ENCODE data around the gene ZNF407. TPM values are rescaled to one million over a fixed set of nuclear protein-coding genes. Genes with fewer than 3 reads are reported as not detected.

ZNF407 gene
- total and polyA plus RNA-seq, 2 of the 13 experiments (the other 11 are each of a cell fraction or from before 2014, with no cell fraction given) = 2.3 to 8.7 TPM

- TF ChIP-seq GABPA (IDR thresholded peaks at IDR 0.05; ENCODE audit: low read depth, low read length) (peak; percentile 56), GABPA (CRISPR knock-in tag; IDR thresholded peaks at IDR 0.05; ENCODE audit: low read depth) (no peak), ZNF766 (CRISPR knock-in tag; IDR thresholded peaks at IDR 0.05; ENCODE audit: borderline replicate concordance) (no peak), TBP (CRISPR knock-in tag; IDR thresholded peaks at IDR 0.05) (no peak), PAWR (CRISPR knock-in tag; IDR thresholded peaks at IDR 0.05; ENCODE audit: borderline replicate concordance) (no peak), ZFAT (CRISPR knock-in tag; conservative IDR thresholded peaks at IDR 0.05) (no peak), ZNF30 (CRISPR knock-in tag; IDR thresholded peaks at IDR 0.05) (no peak), CREB3 (CRISPR knock-in tag; IDR thresholded peaks at IDR 0.05) (no peak), TEAD2 (CRISPR knock-in tag; IDR thresholded peaks at IDR 0.05) (no peak), NFAT5 (CRISPR knock-in tag; IDR thresholded peaks at IDR 0.05) (no peak), FOXK2 (IDR thresholded peaks at IDR 0.05) (no peak), ZNF768 (CRISPR knock-in tag; IDR thresholded peaks at IDR 0.05) (peak; percentile 81; the same call in 1 of the 2 replicates), RXRA (CRISPR knock-in tag; IDR thresholded peaks at IDR 0.05) (no peak), ZNF761 (CRISPR knock-in tag; conservative IDR thresholded peaks at IDR 0.05) (0 out of 2 replicates have a peak, but pooled peaks have one; percentile 44), LRRFIP1 (CRISPR knock-in tag; conservative IDR thresholded peaks at IDR 0.05) (no peak), TRIM22 (IDR thresholded peaks at IDR 0.05) (no peak), ZNF235 (CRISPR knock-in tag; IDR thresholded peaks at IDR 0.05; ENCODE audit: borderline replicate concordance) (no peak; the same call in 1 of the 2 replicates), CBX2 (IDR thresholded peaks at IDR 0.05; ENCODE audit: low read depth, low read length) (no peak), CBX2 (CRISPR knock-in tag; IDR thresholded peaks at IDR 0.05; ENCODE audit: low read depth) (no peak)
- TF ChIP-seq, protein P1, sequence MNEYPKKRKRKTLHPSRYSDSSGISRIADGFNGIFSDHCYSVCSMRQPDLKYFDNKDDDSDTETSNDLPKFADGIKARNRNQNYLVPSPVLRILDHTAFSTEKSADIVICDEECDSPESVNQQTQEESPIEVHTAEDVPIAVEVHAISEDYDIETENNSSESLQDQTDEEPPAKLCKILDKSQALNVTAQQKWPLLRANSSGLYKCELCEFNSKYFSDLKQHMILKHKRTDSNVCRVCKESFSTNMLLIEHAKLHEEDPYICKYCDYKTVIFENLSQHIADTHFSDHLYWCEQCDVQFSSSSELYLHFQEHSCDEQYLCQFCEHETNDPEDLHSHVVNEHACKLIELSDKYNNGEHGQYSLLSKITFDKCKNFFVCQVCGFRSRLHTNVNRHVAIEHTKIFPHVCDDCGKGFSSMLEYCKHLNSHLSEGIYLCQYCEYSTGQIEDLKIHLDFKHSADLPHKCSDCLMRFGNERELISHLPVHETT (CRISPR knock-in tag; conservative IDR thresholded peaks at IDR 0.05) = no peak
These were observed 522 bp upstream of the ZNF407 start (continued) for GRCh38 chr18:74597034-74597661.
